ENCODE results near the gene TNFAIP8L3.
A peak's percentile ranks its signal among the peaks of the same experiment; 100 is the strongest.

The TNFAIP8L3 gene

GRCh38 chr15:51114437-51115119 lies 19.9 kb upstream of the TNFAIP8L3 start:
- DNase-seq (ENCODE audit: low read depth): no peak

DNA sequence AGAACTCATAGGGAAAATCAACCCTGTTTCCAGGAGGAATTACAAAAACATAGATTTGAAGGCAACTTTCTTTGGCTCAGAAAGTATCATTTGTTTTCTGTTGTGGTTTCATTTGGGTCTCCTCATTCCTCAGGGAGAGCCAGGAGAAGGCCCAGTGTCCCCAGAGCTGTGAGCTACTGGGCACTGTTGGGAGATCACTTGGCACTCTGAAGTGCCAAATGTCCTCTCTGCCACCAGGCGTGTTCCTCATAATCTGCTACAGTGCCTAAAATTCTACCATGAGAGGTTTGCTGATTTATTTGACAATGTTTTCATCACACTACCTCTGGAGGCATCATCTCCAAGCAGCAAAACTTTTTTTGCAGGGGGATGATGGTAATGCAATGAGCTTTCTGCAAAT lies 17.4 kb upstream of the TNFAIP8L3 start:
- DNase-seq (ENCODE audit: low read depth): no peak

GRCh38 chr15:51111061-51111460 lies 16.4 kb upstream of the TNFAIP8L3 start:
- DNase-seq (ENCODE audit: low read depth): no peak

GRCh38 chr15:51110171-51110570 lies 15.5 kb upstream of the TNFAIP8L3 start:
- no peak for DNase-seq (ENCODE audit: low read depth)

GRCh38 chr15:51108933-51109550 lies 14.3 kb upstream of the TNFAIP8L3 start:
- DNase-seq (ENCODE audit: low read depth): peak; percentile 49

GRCh38 chr15:51107612-51108011 lies 12.9 kb upstream of the TNFAIP8L3 start:
- DNase-seq (ENCODE audit: low read depth): no peak

DNA sequence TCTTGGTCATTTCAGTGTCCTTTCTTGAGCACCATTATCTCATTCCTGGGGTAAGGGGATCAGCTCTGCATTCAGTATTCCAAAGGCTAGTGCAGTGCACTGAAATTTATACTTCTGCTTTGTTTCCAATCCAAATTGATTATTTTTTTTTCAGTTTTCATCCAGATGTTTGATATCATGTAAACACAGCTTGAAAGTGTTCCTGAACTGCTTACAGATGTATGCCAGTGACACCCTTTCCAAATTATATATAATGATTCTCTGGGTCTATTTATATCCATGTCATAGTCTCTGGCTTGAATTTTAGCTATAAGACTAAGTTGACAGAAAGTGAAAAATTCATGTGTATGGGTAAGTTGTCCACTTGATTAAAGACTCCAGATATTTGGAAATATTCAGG lies 11.8 kb upstream of the TNFAIP8L3 start:
- DNase-seq (ENCODE audit: low read depth): no peak

GRCh38 chr15:51105430-51106016 lies 10.8 kb upstream of the TNFAIP8L3 start:
- DNase-seq (ENCODE audit: low read depth): no peak

GRCh38 chr15:51104512-51104911 lies 9.8 kb upstream of the TNFAIP8L3 start:
- DNase-seq (ENCODE audit: low read depth): no peak

DNA sequence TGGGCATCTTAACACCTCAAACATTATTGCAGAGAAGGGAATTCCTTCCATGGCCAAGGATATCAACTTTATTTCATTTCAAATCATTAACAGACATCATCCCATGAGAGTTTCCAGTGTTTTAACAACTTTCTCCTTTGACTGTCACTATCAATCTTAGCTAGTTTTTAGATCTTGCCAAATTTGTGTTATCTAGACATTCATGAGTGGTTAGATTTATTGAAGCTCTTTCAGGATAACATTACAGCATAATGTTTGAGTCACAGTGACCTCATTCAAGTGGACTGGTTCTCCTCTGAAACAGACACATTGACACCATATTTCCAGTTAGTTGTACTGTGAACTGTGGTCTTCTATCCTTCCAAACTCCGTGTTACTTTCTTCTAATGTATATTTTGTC lies 8.6 kb upstream of the TNFAIP8L3 start:
- no peak for DNase-seq (ENCODE audit: low read depth)

DNA sequence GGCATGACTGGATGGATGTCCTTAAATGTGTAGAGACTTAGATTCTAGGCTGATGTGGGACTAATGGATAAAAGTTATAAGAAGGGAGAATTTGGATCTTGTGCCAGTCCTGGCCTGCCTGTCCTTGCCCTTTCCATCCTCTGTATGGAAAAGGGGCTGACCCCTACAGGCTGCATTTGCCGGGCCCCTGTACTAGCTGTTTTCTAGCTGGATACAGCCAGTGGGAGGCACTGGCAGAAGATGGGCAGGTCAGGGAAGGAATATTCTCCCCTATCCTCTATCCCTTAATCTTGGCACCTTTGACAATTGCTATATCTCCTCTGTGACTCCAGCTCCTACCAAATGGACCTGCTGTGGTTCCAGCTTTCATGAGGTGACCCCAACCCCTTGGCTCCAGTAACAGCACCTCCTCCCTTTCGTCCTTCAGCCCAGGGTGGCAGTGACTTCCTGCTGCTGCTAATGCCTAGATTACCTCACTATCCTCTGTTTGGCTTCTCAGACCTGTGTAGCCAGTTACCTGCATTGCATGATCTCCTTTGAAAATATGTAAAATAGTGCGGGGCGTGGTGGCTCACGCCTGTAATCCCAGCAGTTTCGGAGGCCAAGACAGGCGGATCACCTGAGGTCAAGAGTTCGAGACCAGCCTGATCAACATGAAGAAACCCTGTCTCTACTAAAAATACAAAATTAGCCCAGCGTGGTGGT lies 6.2 kb upstream of the TNFAIP8L3 start:
- DNase-seq (ENCODE audit: low read depth): no peak

DNA sequence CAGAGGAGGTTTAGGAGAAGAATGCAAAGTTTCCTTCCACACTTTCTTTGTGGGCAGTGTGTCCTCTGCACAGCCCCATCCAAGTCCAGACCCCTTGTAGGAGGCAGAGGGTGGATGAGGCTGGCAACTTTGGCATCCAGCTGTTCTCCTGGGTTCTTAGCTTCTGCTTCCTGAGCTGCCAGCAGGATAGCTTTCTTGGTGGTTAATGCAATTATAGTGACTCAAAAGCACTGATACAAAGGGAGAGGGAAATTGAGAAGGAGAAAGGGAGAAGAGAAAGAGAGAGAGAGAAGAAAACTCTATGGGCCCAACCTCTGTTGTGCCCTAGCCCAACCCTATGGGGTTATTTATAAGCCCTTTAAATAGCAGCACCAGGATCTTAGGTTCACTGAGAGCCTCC lies 4.5 kb upstream of the TNFAIP8L3 start:
- DNase-seq (ENCODE audit: low read depth): no peak

DNA sequence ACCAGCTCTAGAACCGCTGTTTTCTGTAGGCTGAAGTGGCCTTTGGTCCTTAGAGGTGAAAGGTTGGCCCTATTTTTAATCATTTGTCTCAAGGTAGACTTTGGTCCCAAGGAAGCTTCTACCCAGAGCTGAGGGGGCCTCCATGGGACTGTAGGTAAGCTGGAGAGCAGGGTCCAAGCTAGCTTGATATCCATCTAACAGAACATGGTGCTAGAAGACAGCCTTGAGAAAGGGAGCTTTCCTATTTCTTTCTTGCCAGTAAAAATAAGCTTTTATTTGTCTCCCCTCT lies 3.6 kb upstream of the TNFAIP8L3 start:
- DNase-seq (ENCODE audit: low read depth): no peak

GRCh38 chr15:51097553-51098330 lies 3.0 kb upstream of the TNFAIP8L3 start:
- no peak for DNase-seq (ENCODE audit: low read depth)

DNA sequence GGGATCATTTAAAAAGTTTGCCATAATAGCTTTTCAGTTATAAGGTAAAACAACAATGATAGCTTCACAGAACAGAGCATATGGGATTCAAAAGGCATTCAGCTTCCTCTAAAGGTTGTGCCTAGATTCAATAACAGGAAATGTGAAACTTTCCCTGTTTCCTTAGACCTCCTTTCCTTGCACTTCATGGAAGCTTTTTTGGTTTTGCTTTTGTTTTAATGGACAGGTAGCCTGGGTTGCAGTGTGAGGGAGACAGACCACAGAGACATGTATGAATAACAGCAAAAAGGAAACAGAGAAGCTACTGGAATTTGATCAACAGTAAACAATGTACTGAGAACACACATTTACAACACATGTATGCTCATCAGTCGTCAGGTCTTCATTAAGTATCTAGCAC lies 2.3 kb upstream of the TNFAIP8L3 start:
- no peak for DNase-seq (ENCODE audit: low read depth)

DNA sequence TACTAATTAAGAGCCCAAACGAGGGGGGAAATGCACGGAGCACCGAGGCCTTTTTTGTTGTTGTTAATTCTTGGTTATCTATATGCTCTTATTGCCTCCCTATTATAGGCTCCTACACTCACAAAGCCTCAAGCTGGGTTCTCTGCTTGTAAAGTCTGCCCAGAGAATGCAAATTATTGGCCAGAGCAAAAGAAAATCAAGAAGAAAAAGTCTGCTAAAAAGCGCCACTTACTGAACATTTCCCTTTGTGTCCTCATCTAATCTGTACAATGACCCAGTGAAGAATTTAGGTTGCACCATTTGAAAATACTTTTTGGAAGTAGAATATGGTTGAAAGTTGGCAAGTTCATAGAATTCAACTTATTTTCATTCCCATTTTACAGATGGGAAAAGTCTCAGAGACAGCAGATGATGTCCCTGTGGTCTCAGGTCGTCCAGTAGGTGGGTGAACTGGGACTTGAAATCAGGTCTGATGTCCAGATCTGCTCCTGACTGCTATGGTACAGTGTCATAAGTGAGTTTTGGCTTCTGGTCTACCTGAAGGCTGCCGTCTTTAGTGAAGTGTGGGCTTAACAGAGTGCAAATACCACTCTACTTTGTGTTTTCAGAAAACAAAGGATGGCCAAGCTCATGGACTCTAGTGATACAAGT lies 1.1 kb upstream of the TNFAIP8L3 start:
- no peak for DNase-seq (ENCODE audit: low read depth)

DNA sequence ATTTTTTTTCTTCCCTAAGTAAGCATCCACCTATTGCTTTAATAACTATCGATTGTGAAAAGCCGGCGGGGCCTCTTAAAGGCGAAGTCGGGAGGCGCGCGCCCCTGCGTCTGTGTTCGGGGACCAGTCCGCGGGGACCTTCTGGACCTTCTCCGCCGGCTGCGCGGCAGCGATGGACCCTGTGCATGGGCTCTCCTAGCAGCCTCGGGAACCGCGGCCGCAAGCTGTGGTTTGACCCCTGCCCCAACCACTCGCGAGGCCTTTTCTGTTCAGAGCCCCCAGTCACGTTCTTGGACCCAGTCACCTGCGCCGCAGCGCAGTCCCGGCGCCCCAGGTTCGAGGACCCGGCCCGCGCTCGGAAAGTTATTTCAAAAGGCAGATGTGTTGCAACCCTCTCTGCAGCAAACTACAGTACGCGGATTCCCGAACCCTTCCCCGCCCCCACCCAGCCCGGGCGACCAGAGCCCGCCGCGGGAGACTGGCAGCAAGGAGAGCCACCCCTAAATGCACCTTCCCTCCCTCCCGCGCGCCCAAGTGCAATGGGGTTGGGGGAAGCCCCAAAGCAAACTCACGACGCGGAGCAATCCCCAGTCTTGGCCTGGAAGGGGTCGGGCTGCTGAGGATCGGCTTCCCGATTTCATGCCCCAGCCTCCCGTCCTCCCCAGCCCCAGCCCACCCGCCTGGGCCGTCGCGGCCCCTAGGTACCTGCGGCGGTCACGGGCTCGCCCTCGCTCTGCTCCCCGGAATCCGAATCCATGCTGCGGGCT lies 684 bp downstream of the TNFAIP8L3 start:
- DNase-seq (ENCODE audit: low read depth): no peak

DNA sequence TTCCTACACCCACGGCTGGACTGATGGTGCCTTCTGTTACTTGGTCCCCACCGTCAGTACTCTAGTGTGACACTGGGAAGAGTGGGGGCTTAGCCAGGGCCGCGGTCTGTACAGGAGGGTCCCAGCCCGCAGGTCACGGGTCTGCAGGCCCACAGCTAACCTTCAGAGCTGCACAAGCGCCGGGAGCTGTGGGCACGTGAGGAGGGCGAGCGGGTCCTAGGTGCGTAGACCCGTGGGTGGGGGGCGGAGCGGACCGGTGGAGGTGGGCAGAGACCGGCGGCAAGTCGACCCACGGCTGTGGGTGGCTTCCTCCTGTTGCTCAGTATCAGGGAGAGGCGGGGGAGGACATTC lies 1.2 kb downstream of the TNFAIP8L3 start:
- DNase-seq (ENCODE audit: low read depth): no peak

DNA sequence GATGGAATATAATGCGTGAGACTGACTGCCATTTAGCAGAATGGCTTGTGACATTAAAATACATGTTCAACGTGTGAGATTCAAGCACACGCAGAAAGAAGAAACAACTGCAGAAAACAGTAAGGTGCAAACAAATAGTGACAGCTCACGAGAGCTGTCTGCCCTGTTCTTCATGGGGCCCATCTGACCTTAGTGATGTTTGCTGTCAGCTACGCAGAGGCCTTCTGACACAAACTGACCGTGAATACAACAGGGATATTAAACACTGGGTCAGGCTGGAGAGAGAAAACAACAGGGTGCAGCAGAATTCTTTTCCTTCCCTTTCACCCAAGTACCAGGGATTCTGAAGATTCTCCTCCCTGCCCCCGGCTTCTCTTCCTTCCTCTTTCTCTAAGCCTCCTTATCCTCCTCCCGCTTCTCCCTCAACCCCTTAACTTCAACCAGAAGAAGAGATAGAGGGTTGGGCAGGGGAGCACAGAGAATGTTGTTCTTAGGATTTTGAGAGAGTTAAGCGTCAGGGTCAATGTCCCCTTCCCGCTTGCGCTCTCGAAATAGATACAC lies 2.1 kb downstream of the TNFAIP8L3 start:
- DNase-seq (ENCODE audit: low read depth): no peak

GRCh38 chr15:51090753-51091152 lies 4.0 kb downstream of the TNFAIP8L3 start:
- no peak for DNase-seq (ENCODE audit: low read depth)

All from HS-5 (cell line).